Cardiac muscle cell (in vitro differentiated cells and primary cell): Measurements from ENCODE around the gene RYR2. TPM values are rescaled to one million over a fixed set of nuclear protein-coding genes. Genes with fewer than 3 reads are reported as not detected.

Experiments used
- DNase-seq, 2 donors: peaks; one replicate each; pipeline versions ENCODE4 v3.0.0 to v3.0.0-alpha.2; 2010 to 2017; ENCODE audit warnings: low read depth in 1 of 2, low spot score in 1 of 2
- H3K27ac ChIP-seq: fragments of 200-600 bp; sonication (generic); 2 replicates; pipeline ENCODE4 v1.5.1; 2016
- H3K27me3 ChIP-seq: fragments of 200-600 bp; sonication (generic); 2 replicates; pipeline ENCODE4 v1.6.0; 2016; ENCODE audit warnings: control low read depth
- H3K36me3 ChIP-seq: fragments of 200-600 bp; sonication (generic); 2 replicates; pipeline ENCODE4 v1.5.1; 2016; ENCODE audit warnings: control low read depth
- H3K4me1 ChIP-seq: fragments of 200-600 bp; sonication (generic); 2 replicates; pipeline ENCODE4 v1.8.1; 2017; ENCODE audit warnings: low read depth, mild to moderate bottlenecking, mixed run types
- H3K4me3 ChIP-seq: fragments of 200-600 bp; sonication (generic); 2 replicates; pipeline ENCODE4 v1.5.1; 2016; ENCODE audit warnings: mild to moderate bottlenecking
- H3K9me3 ChIP-seq: fragments of 200-600 bp; sonication (generic); 2 replicates; pipeline ENCODE4 v1.5.1; 2017; ENCODE audit warnings: low read depth, mild to moderate bottlenecking, control low read depth
- CTCF ChIP-seq: IDR thresholded peaks from 2 replicates; pipeline ENCODE4 v1.5.1; 2012; ENCODE audit warnings: low read depth, mild to moderate bottlenecking, low read length
- polyA plus RNA-seq: library from polyadenylated mRNA; unstranded; fragments of >200 nt; fragmentation: Nextera tagmentation; extraction: Ambion mirVana; gene quantifications from 2 replicates; pipeline ENCODE4 v1.2.1, GENCODE V29; 2016
- total RNA-seq: library from RNA; depleted of rRNA; stranded (reverse); fragments of >200 nt; gene quantifications from 2 replicates; pipeline ENCODE4 v1.2.3, GENCODE V29; 2016

Gene RYR2
- total and polyA plus RNA-seq, 2 experiments from 2014 or later: 29.8 to 155 TPM

GRCh38 chr1:237670302-237670701 lies 628.3 kb downstream of the RYR2 start:
- H3K4me3 ChIP-seq: no peak overlapping the region
- DNase-seq: no peak
- H3K27ac ChIP-seq: no peak overlapping the region
- TF ChIP-seq CTCF: no peak
- no peaks in the 10 kb centered on the region for H3K9me3 ChIP-seq
- H3K4me1 ChIP-seq: peaks cover 3% of the 10 kb centered on the region
- H3K36me3 ChIP-seq: peaks cover 55% of the 10 kb centered on the region
- no peaks in the 10 kb centered on the region for H3K27me3 ChIP-seq

DNA sequence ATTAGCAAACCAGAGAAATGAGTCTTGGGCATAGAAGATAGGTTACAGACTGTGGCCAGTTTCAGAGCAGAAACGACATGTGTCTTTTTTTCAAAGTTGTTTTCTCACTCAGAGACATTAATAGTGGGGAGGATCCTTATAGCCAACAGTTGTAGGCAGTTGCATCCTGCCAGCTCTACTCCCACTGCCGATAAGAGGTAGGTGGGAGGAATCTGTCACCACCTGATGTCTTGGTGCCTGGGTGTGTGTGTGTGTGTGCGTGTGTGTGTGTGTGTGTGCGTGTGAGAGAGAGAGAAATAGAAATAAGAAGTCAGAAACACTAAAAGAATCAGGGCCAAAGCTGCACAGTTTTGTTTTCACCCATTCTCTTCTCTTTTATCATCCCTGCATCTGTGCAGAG lies 629.3 kb downstream of the RYR2 start:
- H3K4me3 ChIP-seq: no peak overlapping the region
- H3K36me3 ChIP-seq: peaks cover 62% of the 10 kb centered on the region
- H3K9me3 ChIP-seq: no peaks in the 10 kb centered on the region
- peak overlapping the region; percentile 26 for H3K27ac ChIP-seq
- no peaks in the 10 kb centered on the region for H3K27me3 ChIP-seq
- peaks cover 3% of the 10 kb centered on the region for H3K4me1 ChIP-seq
- TF ChIP-seq CTCF: no peak
- DNase-seq: peak in 1 of 2 donors; percentile 7

GRCh38 chr1:237671935-237672334 lies 630.0 kb downstream of the RYR2 start:
- no peak for TF ChIP-seq CTCF
- Histone ChIP-seq H3K36me3 (peaks cover 62% of the 10 kb centered on the region), H3K4me1 (peaks cover 3% of the 10 kb centered on the region), H3K27ac (peak overlapping the region; percentile 26), H3K4me3 (no peak overlapping the region), H3K27me3 (no peaks in the 10 kb centered on the region), H3K9me3 (no peaks in the 10 kb centered on the region)
- no peak for DNase-seq

- Histone ChIP-seq H3K9me3 (no peaks in the 10 kb centered on the region), H3K36me3 (peaks cover 53% of the 10 kb centered on the region), H3K4me1 (peaks cover 3% of the 10 kb centered on the region), H3K4me3 (no peak overlapping the region), H3K27me3 (no peaks in the 10 kb centered on the region), H3K27ac (peak overlapping the region; percentile 4)
- peak in 1 of 2 donors; percentile 16 for DNase-seq
- TF ChIP-seq CTCF: peak; percentile 14
Observed at GRCh38 chr1:237672748-237673147, 630.8 kb downstream of the RYR2 start.

GRCh38 chr1:237673631-237674030 lies 631.6 kb downstream of the RYR2 start:
- peaks cover 3% of the 10 kb centered on the region for H3K4me1 ChIP-seq
- H3K27ac ChIP-seq: peak overlapping the region; percentile 21
- H3K36me3 ChIP-seq: peaks cover 50% of the 10 kb centered on the region
- no peak for TF ChIP-seq CTCF
- no peaks in the 10 kb centered on the region for H3K9me3 ChIP-seq
- H3K27me3 ChIP-seq: no peaks in the 10 kb centered on the region
- no peak overlapping the region for H3K4me3 ChIP-seq
- DNase-seq: no peak

DNA sequence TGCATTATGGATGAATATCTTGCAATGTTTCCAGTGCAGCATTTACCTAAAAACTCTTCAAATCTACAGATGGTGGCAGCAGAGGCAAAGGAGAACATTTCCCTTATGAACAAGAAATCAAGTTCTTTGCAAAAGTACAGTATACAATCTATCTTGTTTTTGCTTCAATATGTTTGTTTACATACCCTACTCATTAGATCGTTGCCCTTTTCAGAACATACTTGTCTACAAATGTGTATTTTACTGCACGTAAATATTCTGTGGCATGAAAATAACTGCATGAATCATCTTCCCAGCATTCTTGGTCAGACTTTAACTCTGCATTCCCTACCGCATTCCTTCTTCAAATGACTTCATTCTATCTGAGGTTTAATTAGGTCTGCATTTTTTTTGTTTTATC lies 636.0 kb downstream of the RYR2 start:
- no peak overlapping the region for H3K4me3 ChIP-seq
- H3K9me3 ChIP-seq: no peaks in the 10 kb centered on the region
- TF ChIP-seq CTCF: peak; percentile 33
- DNase-seq: peak in 1 of 2 donors; percentile 60
- H3K27me3 ChIP-seq: no peaks in the 10 kb centered on the region
- H3K4me1 ChIP-seq: no peaks in the 10 kb centered on the region
- peaks cover 80% of the 10 kb centered on the region for H3K36me3 ChIP-seq
- H3K27ac ChIP-seq: peak overlapping the region; percentile 5
